ENCODE data around the gene TBCD.

TBCD gene

GRCh38 chr17:82938486-82938872, 186.6 kb downstream of the TBCD start (continued):
- TF ChIP-seq CTCF (tag by site-specific recombination; IDR thresholded peaks at IDR 0.05) (no peak), IKZF3 (tag by site-specific recombination; IDR thresholded peaks at IDR 0.05) (no peak), ZIC2 (tag by site-specific recombination; IDR thresholded peaks at IDR 0.05) (no peak), ZNF629 (tag by site-specific recombination; IDR thresholded peaks at IDR 0.05) (no peak), SP2 (tag by site-specific recombination; IDR thresholded peaks at IDR 0.05) (no peak), ZNF473 (tag by site-specific recombination; IDR thresholded peaks at IDR 0.05) (no peak), ZNF621 (tag by site-specific recombination; IDR thresholded peaks at IDR 0.05) (no peak), SP7 (tag by site-specific recombination; IDR thresholded peaks at IDR 0.05) (no peak), EGR2 (tag by site-specific recombination; IDR thresholded peaks at IDR 0.05; ENCODE audit: low read depth) (no peak), ZNF571 (tag by site-specific recombination; IDR thresholded peaks at IDR 0.05) (no peak), ZBTB8A (tag by site-specific recombination; IDR thresholded peaks at IDR 0.05) (no peak)

GRCh38 chr17:82938873-82939620, 187.2 kb downstream of the TBCD start:
- CTCF ChIA-PET: no interaction called here
- POLR2A ChIA-PET: no interaction called here
- Histone ChIP-seq H3K36me3 (ENCODE audit: control insufficient read depth in 2 of 2, insufficient read depth in 1 of 2, low read length in 2 of 2) (peaks cover 5 to 79% of the 10 kb centered on the region in 2 experiments; a peak in 2 of 3 replicates), H3K4me1 (ENCODE audit: control insufficient read depth, insufficient read depth, low read length) (no peaks in the 10 kb centered on the region), H3K9me3 (ENCODE audit: control insufficient read depth, insufficient read depth, low read depth, low read length) (no peaks in the 10 kb centered on the region; the same call in 1 of the 2 replicates), H3K27ac (ENCODE audit: extremely low read depth, low read depth, low read length) (no peak overlapping the region), H3K4me3 (ENCODE audit: low read depth, low read length) (no peak overlapping the region)
- TF ChIP-seq ZNF114 (tag by site-specific recombination; IDR thresholded peaks at IDR 0.05): no peak
- peak; percentile 98 for TF ChIP-seq ZBTB17 (tag by site-specific recombination; IDR thresholded peaks at IDR 0.05)
- TF ChIP-seq ZBTB21 (tag by site-specific recombination; IDR thresholded peaks at IDR 0.05): 0 out of 2 replicates have a peak, but pooled peaks have one; percentile 36
- no peak for TF ChIP-seq OSR2 (tag by site-specific recombination; IDR thresholded peaks at IDR 0.05)
- TF ChIP-seq ZNF280C (tag by site-specific recombination; IDR thresholded peaks at IDR 0.05): no peak
- 0 out of 2 replicates have a peak, but pooled peaks have one; percentile 19 for TF ChIP-seq GLIS1 (tag by site-specific recombination; IDR thresholded peaks at IDR 0.05)
- TF ChIP-seq ZNF214 (tag by site-specific recombination; IDR thresholded peaks at IDR 0.05; ENCODE audit: borderline replicate concordance): no peak
- TF ChIP-seq ATF2 (tag by site-specific recombination; IDR thresholded peaks at IDR 0.05; ENCODE audit: low read depth): peak; percentile 82
- no peak for TF ChIP-seq GFI1B (tag by site-specific recombination; IDR thresholded peaks at IDR 0.05)
- no peak for TF ChIP-seq ZNF112 (tag by site-specific recombination; IDR thresholded peaks at IDR 0.05)
- TF ChIP-seq ZNF202 (tag by site-specific recombination; IDR thresholded peaks at IDR 0.05; ENCODE audit: borderline replicate concordance): no peak
- no peak for TF ChIP-seq ZNF133 (tag by site-specific recombination; IDR thresholded peaks at IDR 0.05)
- no peak for TF ChIP-seq ZNF223 (tag by site-specific recombination; IDR thresholded peaks at IDR 0.05)
- TF ChIP-seq ZNF600 (tag by site-specific recombination; IDR thresholded peaks at IDR 0.05): 0 out of 2 replicates have a peak, but pooled peaks have one; percentile 39
- TF ChIP-seq ZNF660 (tag by site-specific recombination; IDR thresholded peaks at IDR 0.05): no peak
- no peak for TF ChIP-seq ZNF18 (tag by site-specific recombination; IDR thresholded peaks at IDR 0.05)
- 0 out of 2 replicates have a peak, but pooled peaks have one; percentile 14 for TF ChIP-seq KLF17 (tag by site-specific recombination; IDR thresholded peaks at IDR 0.05)
- 0 out of 2 replicates have a peak, but pooled peaks have one; percentile 42 for TF ChIP-seq WT1 (tag by site-specific recombination; IDR thresholded peaks at IDR 0.05)
- TF ChIP-seq ZNF37A (tag by site-specific recombination; IDR thresholded peaks at IDR 0.05): no peak

Measured in HEK293 (cell line).